ENCODE measurements around the gene CNDP1.

DNA sequence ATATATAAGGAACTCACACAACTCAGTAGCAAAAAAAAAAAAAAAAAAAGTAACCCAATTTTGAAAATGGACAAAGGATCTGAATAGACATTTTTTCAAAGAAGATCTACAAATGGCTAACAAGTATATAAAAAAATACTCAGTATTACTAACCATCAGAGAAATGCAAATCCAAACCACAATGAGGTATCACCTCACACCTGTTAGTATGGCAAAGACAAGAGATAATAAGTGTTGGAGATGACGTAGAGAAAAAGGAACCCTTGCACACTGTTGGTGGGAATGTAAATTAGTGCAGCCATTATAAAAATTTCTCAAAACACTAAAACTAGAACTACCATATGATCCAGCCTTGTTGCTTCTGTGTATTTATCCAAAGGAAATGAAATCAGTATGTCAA, 5.8 kb upstream of the CNDP1 start:
- TF ChIP-seq, protein P1, sequence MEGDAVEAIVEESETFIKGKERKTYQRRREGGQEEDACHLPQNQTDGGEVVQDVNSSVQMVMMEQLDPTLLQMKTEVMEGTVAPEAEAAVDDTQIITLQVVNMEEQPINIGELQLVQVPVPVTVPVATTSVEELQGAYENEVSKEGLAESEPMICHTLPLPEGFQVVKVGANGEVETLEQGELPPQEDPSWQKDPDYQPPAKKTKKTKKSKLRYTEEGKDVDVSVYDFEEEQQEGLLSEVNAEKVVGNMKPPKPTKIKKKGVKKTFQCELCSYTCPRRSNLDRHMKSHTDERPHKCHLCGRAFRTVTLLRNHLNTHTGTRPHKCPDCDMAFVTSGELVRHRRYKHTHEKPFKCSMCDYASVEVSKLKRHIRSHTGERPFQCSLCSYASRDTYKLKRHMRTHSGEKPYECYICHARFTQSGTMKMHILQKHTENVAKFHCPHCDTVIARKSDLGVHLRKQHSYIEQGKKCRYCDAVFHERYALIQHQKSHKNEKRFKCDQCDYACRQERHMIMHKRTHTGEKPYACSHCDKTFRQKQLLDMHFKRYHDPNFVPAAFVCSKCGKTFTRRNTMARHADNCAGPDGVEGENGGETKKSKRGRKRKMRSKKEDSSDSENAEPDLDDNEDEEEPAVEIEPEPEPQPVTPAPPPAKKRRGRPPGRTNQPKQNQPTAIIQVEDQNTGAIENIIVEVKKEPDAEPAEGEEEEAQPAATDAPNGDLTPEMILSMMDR (IDR thresholded peaks at IDR 0.05; ENCODE audit: insufficient read depth, low read depth, low read length), result no peak
- TF ChIP-seq EZH2 (IDR thresholded peaks at IDR 0.05; ENCODE audit: insufficient read depth, low read length), result no peak
